Measurements from ENCODE around the gene ADIPOQ.
"Not testable (repeated sequence)": the region's sequence is repeated elsewhere in the genome, so short reads cannot be mapped to it uniquely, and the experiment has no call there.

The ADIPOQ gene

GRCh38 chr3:186821429-186822387 lies 20.8 kb upstream of the ADIPOQ start:
- peak; percentile 74 for ATAC-seq

GRCh38 chr3:186822388-186822759 lies 20.1 kb upstream of the ADIPOQ start:
- ATAC-seq, result not testable (repeated sequence)

More at GRCh38 chr3:186821429-186822387, 20.8 kb upstream of the ADIPOQ start:
- TF ChIP-seq ISL1 (CRISPR knock-in tag; IDR thresholded peaks at IDR 0.05), result 0 out of 2 replicates have a peak, but pooled peaks have one; percentile 7
- no peak for TF ChIP-seq RARB (CRISPR knock-in tag; IDR thresholded peaks at IDR 0.05)

DNA sequence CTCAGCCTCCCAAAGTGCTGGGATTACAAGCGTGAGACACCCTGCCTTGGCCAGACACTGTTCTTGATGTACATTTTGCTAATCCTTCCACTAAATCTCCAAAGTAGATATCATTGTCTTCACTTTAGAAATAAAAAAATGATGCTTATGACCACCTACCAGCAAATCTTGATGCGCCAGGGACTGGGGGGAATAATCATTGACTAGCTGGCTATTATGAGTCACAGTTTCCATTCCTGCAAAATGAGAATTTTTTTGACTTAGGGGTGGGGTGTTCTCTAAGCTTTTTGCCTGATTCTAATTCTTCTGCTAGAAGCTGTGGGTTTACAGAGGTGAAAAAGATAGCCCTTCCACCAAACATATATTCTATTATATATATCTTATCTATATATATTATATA lies 19.1 kb upstream of the ADIPOQ start:
- ATAC-seq, result no peak
- TF ChIP-seq TCF4 (CRISPR knock-in tag; IDR thresholded peaks at IDR 0.05; ENCODE audit: borderline replicate concordance) (no peak), ZFP30 (CRISPR knock-in tag; IDR thresholded peaks at IDR 0.05) (no peak), CSRNP3 (CRISPR knock-in tag; IDR thresholded peaks at IDR 0.05) (no peak), OSR1 (CRISPR knock-in tag; IDR thresholded peaks at IDR 0.05) (no peak)

- ATAC-seq, result no peak
- TF ChIP-seq ESRRG (CRISPR knock-in tag; IDR thresholded peaks at IDR 0.05) (no peak), BACH2 (CRISPR knock-in tag; IDR thresholded peaks at IDR 0.05; ENCODE audit: borderline replicate concordance) (no peak), ZNF565 (CRISPR knock-in tag; conservative IDR thresholded peaks at IDR 0.05; ENCODE audit: low read depth) (no peak), CSDC2 (CRISPR knock-in tag; IDR thresholded peaks at IDR 0.05) (no peak), ISL1 (CRISPR knock-in tag; IDR thresholded peaks at IDR 0.05) (no peak), TOX (CRISPR knock-in tag; IDR thresholded peaks at IDR 0.05; ENCODE audit: borderline replicate concordance) (no peak), TSHZ2 (CRISPR knock-in tag; IDR thresholded peaks at IDR 0.05) (no peak), CSRNP3 (CRISPR knock-in tag; IDR thresholded peaks at IDR 0.05) (no peak), ZFP30 (CRISPR knock-in tag; IDR thresholded peaks at IDR 0.05) (no peak)
- TF ChIP-seq, protein P1, sequence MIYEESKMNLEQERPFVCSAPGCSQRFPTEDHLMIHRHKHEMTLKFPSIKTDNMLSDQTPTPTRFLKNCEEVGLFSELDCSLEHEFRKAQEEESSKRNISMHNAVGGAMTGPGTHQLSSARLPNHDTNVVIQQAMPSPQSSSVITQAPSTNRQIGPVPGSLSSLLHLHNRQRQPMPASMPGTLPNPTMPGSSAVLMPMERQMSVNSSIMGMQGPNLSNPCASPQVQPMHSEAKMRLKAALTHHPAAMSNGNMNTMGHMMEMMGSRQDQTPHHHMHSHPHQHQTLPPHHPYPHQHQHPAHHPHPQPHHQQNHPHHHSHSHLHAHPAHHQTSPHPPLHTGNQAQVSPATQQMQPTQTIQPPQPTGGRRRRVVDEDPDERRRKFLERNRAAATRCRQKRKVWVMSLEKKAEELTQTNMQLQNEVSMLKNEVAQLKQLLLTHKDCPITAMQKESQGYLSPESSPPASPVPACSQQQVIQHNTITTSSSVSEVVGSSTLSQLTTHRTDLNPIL (CRISPR knock-in tag; IDR thresholded peaks at IDR 0.05; ENCODE audit: low read depth), result no peak
These were observed 17.9 kb upstream of the ADIPOQ start for GRCh38 chr3:186824430-186825139.

- no peak for ATAC-seq
- TF ChIP-seq SNAI2 (CRISPR knock-in tag; IDR thresholded peaks at IDR 0.05), result no peak
These were observed 17.2 kb upstream of the ADIPOQ start for GRCh38 chr3:186825294-186825821.

DNA sequence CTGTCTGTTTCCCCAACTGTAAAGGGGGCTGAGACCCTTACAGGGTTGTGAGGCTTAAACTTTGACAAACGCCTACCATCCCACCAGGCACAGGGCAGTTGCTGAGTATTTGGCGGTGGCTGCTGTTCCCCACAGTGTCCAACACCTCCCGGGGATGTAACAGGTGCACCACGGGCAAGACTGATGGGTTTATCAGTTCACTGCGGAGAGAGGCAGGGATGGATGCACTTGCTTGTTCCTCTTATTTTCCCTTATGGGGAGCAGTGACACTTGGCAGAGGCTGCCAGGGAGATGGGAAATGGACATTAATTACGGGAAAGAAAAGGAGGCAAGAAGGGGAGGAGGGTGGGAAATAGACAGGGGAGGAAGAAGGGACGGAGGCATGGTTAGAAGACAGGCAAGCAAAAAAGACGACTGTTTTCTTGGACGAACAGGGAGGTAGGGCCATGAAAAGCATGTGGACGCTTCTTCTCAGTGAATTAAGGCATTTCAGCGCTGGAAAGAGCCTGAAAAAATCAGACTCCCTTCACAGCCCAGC lies 16.6 kb upstream of the ADIPOQ start:
- no peak for ATAC-seq
- no peak for TF ChIP-seq TCF4 (CRISPR knock-in tag; IDR thresholded peaks at IDR 0.05; ENCODE audit: borderline replicate concordance)
- TF ChIP-seq, protein P2, sequence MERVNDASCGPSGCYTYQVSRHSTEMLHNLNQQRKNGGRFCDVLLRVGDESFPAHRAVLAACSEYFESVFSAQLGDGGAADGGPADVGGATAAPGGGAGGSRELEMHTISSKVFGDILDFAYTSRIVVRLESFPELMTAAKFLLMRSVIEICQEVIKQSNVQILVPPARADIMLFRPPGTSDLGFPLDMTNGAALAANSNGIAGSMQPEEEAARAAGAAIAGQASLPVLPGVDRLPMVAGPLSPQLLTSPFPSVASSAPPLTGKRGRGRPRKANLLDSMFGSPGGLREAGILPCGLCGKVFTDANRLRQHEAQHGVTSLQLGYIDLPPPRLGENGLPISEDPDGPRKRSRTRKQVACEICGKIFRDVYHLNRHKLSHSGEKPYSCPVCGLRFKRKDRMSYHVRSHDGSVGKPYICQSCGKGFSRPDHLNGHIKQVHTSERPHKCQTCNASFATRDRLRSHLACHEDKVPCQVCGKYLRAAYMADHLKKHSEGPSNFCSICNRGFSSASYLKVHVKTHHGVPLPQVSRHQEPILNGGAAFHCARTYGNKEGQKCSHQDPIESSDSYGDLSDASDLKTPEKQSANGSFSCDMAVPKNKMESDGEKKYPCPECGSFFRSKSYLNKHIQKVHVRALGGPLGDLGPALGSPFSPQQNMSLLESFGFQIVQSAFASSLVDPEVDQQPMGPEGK (CRISPR knock-in tag; IDR thresholded peaks at IDR 0.05; ENCODE audit: borderline replicate concordance), result no peak
- TF ChIP-seq, protein P3, sequence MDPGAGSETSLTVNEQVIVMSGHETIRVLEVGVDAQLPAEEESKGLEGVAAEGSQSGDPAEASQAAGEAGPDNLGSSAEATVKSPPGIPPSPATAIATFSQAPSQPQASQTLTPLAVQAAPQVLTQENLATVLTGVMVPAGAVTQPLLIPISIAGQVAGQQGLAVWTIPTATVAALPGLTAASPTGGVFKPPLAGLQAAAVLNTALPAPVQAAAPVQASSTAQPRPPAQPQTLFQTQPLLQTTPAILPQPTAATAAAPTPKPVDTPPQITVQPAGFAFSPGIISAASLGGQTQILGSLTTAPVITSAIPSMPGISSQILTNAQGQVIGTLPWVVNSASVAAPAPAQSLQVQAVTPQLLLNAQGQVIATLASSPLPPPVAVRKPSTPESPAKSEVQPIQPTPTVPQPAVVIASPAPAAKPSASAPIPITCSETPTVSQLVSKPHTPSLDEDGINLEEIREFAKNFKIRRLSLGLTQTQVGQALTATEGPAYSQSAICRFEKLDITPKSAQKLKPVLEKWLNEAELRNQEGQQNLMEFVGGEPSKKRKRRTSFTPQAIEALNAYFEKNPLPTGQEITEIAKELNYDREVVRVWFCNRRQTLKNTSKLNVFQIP (CRISPR knock-in tag; IDR thresholded peaks at IDR 0.05; ENCODE audit: borderline replicate concordance, low read depth), result no peak
- TF ChIP-seq, protein P1 (CRISPR knock-in tag; IDR thresholded peaks at IDR 0.05; ENCODE audit: low read depth), result no peak
- no peak for TF ChIP-seq RARB (CRISPR knock-in tag; IDR thresholded peaks at IDR 0.05)
